ENCODE measurements around the gene NEDD1.

GRCh38 chr12:96901175-96901574 lies 5.9 kb upstream of the NEDD1 start:
- no peak for TF ChIP-seq CTCF (conservative IDR thresholded peaks at IDR 0.05 in 1 of 2, IDR thresholded peaks at IDR 0.05 in 1 of 2; ENCODE audit: low read depth in 1 of 2, low read length in 2 of 2)
- TF ChIP-seq EZH2 (IDR thresholded peaks at IDR 0.05; ENCODE audit: low read length, missing control alignments), result no peak
